Cerebellar nuclear complex (tissue), 1 donor: Measurements from ENCODE around the gene ISG20L2.

ENCODE experiments used
- DNase-seq, 2 experiments: peaks; one replicate each; lab custom pipeline; 2025; lab: John Stamatoyannopoulos, UW

The ISG20L2 gene

GRCh38 chr1:156754219-156754618 lies 25.7 kb upstream of the ISG20L2 start:
- DNase-seq = no peak

- no peak for DNase-seq
Measured at GRCh38 chr1:156752843-156753482, 24.4 kb upstream of the ISG20L2 start.

DNA sequence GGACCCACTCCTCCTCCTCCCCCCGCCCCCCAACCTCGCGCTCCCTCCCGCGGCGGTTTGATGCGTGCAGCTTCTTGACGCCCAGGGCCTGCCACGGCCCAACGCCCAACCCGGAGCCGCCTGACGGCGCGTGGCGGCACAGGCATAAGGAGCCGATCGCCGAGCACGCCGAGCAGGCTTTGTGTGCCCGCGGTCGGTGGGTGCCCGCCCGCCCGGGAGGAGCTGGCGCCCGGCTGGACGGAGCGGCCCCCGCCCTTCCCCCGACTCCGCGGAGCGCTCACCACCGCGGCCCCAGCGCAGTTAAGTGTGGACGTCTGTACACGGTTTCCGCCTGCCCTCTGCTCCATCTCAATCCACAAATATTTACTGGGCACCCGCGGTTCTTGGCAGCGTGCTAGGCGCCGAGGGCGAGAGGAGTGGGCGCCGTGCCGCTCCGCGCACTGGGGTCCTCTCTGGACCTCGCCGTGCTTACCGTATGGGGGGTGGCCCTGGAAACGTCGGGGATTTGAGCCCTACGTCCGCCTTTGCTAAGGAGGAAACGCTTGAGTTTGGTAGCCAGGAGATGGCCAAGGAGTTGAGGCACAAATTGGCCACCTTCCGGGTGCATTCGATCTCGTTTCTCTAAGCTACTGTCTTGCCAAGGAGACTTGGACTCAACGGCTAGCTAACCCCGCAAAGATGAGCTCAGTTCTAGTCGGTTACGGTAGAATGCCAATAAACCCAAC lies 23.4 kb upstream of the ISG20L2 start:
- DNase-seq = peak; percentile 75 to 82

DNA sequence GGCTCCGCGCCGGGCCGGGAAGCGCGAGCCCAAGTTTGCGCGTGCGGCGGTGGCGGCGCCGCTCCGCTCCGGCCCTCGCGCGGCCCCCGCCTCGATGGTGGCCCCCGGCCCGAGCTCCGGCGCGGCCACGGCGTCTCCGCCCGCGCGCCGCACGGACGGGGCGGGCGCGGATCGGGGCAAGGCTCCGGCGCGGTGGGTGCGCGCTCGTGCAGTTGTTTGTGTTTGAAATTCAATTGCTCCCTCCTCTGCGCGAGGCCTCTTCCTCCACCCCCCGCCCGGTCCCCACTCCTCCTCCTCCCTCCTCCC lies 22.8 kb upstream of the ISG20L2 start, which contains the start of gene HDGF:
Gene HDGF, minus strand, starts transcription at position 225 of the 306 bp plus-strand sequence. CDS start 246 bp downstream, outside the sequence.
- DNase-seq = no peak

DNA sequence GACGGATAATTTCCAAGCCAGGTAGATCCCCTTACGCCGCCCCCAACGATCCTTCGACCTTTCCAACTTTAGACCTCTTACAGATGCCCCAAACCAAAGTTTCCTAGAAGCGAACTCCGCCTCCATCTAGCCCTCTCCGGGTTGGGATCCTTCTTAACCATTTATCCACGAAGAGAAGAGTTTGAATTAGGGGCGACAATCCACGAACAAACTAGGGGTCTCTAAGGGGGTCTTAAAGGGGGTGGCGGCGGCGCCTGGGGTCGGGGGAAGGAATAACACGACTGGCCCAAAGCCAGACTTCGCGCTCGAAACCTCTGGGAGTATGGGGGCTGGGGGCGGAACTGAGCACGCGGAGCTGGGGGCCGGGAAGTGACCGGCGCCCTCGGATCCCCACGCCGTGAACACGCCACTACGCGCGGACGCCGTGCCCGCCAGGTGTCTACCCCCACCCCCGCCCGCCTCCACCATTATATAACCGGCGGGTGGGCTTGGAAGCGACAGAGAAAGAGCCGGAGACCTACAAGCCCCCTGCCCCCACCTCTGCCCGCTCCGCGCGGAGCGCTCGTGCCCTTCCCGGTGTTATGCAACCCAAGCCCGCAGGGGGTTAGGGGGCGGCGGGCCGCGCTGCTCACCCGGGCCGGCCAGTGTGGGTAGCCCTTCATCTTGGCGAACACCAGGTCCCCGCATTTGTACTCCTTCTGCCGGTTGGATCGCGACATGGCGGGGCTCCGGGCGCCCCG lies 22.3 kb upstream of the ISG20L2 start:
- DNase-seq = no peak

- no peak for DNase-seq
Measured at GRCh38 chr1:156750191-156750672, 21.7 kb upstream of the ISG20L2 start.

- DNase-seq = no peak
Measured at GRCh38 chr1:156749419-156750118, 21.0 kb upstream of the ISG20L2 start.

GRCh38 chr1:156748670-156749418 lies 20.3 kb upstream of the ISG20L2 start:
- no peak for DNase-seq

- no peak for DNase-seq
Measured at GRCh38 chr1:156747742-156748669, 19.4 kb upstream of the ISG20L2 start.

GRCh38 chr1:156746728-156747631 lies 18.4 kb upstream of the ISG20L2 start:
- peak in 1 of 2 experiments; percentile 46 for DNase-seq

DNA sequence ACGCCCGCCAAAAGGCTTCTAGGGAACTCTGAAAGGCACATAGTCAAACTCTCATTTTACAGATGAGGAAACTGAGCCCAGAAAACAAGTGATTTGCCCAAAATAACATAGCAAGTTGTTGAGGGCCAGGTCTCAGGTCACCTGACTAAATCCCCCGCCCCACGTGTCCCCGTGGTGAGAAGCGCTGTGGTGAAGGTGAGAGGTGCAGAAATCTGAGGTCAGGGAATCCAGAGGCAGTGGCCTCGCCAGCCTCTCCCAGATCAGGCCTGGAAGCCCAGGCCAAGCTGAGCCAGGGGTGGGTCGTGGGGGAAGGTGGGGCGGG lies 17.8 kb upstream of the ISG20L2 start:
- DNase-seq = no peak

GRCh38 chr1:156745881-156746280 lies 17.3 kb upstream of the ISG20L2 start:
- no peak for DNase-seq

DNA sequence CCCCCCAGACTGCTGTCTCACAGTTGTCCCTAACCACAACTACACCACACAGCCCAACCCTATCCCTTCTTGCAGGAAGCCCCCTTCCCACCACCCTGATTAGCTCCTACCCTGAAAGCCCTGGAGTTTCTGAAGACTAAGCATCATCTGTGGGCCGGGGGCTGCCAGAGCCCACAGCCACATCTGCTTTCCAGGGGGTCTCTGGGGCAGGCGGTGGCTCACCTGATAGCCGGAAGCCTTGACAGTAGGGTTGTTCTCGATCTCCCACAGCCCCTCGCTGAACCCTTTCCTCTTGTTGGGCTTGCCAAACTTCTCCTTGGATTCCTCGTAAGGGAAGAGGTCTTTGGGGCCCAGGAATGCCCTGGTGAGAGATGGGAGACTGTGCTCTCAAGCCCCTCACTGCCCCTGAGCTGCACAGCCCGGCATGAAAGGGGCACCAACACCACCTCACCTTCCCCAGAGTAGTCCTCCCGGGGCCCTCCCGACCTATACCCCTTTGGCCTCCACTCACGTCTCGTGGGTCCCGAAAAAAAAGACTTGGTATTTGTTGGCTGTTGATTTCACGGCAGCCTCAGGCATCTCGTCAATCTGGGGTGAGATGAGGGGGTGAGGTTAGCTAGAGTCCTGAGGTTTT lies 16.3 kb upstream of the ISG20L2 start:
- no peak for DNase-seq

DNA sequence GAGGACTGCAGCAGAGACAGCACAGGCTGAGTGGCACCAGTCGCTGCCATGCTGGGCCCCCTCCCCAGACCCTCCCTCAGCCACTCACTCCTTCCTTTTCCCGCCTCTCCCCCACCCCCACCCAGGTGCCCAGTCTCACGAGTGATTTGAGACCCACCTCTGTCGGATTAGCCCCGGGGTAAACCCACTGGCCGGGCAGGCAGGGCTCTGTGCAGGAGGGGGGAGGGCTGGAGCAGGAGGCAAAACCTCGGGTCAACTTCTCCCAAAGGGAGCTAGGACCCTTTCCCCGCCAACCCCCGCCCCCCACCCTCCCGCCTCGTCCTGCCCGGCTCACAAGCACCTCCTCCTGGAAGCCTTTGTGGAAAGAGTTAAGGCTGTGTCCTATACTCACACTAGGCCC lies 15.8 kb upstream of the ISG20L2 start:
- no peak for DNase-seq

- no peak for DNase-seq
Measured at GRCh38 chr1:156743367-156744302, 15.1 kb upstream of the ISG20L2 start.

GRCh38 chr1:156742801-156743200 lies 14.2 kb upstream of the ISG20L2 start:
- DNase-seq = no peak

DNA sequence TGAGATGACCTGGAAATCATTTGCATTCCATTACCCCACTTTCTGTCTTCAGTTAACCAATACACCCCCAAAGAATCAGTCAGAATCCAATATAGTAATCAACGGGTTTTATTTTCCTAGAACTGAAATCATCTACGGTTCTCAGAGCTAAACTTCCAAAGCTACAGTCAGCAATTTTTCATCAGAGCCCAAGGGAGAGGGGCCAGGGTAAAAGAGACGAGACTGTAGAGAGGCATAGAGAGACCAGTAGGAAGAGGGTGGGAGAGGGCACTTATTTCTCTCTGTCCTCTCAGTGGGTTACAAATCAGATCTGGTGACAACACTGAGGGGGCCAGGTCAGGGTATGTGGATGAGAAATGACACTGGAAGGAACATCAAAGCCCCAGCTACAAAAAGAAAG lies 13.5 kb upstream of the ISG20L2 start:
- DNase-seq = no peak

- DNase-seq = no peak
Measured at GRCh38 chr1:156741481-156741983, 13.0 kb upstream of the ISG20L2 start.
